Hematopoietic multipotent progenitor cell treated with erythropoietin and hydrocortisone succinate and interleukin-3 and kit ligand, for 17 days (in vitro differentiated cells): ENCODE data around the gene PIK3C2B.
A peak's percentile ranks its signal among the peaks of the same experiment; 100 is the strongest.
"Not testable (repeated sequence)": the region's sequence is repeated elsewhere in the genome, so short reads cannot be mapped to it uniquely, and the experiment has no call there.

ENCODE experiments used
- DNase-seq: peaks from one replicate; pipeline ENCODE4 v3.0.0-alpha.2; 2015; ENCODE audit warnings: low spot score

PIK3C2B gene, protein sequence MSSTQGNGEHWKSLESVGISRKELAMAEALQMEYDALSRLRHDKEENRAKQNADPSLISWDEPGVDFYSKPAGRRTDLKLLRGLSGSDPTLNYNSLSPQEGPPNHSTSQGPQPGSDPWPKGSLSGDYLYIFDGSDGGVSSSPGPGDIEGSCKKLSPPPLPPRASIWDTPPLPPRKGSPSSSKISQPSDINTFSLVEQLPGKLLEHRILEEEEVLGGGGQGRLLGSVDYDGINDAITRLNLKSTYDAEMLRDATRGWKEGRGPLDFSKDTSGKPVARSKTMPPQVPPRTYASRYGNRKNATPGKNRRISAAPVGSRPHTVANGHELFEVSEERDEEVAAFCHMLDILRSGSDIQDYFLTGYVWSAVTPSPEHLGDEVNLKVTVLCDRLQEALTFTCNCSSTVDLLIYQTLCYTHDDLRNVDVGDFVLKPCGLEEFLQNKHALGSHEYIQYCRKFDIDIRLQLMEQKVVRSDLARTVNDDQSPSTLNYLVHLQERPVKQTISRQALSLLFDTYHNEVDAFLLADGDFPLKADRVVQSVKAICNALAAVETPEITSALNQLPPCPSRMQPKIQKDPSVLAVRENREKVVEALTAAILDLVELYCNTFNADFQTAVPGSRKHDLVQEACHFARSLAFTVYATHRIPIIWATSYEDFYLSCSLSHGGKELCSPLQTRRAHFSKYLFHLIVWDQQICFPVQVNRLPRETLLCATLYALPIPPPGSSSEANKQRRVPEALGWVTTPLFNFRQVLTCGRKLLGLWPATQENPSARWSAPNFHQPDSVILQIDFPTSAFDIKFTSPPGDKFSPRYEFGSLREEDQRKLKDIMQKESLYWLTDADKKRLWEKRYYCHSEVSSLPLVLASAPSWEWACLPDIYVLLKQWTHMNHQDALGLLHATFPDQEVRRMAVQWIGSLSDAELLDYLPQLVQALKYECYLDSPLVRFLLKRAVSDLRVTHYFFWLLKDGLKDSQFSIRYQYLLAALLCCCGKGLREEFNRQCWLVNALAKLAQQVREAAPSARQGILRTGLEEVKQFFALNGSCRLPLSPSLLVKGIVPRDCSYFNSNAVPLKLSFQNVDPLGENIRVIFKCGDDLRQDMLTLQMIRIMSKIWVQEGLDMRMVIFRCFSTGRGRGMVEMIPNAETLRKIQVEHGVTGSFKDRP (N-terminal part only)

GRCh38 chr1:204494281-204495077 lies at the start of gene PIK3C2B:
PIK3C2B (minus strand) TSS chr1:204494805; CDS start chr1:204469802, 25,003 bp downstream.
- no peak for DNase-seq

GRCh38 chr1:204544321-204544720 lies 49.7 kb upstream of the PIK3C2B start:
- no peak for DNase-seq

GRCh38 chr1:204541626-204542025 lies 47.0 kb upstream of the PIK3C2B start:
- DNase-seq, result no peak

GRCh38 chr1:204532832-204533231 lies 38.2 kb upstream of the PIK3C2B start:
- no peak for DNase-seq

- no peak for DNase-seq
Measured at GRCh38 chr1:204530932-204531331, 36.3 kb upstream of the PIK3C2B start.

GRCh38 chr1:204529371-204529895 lies 34.8 kb upstream of the PIK3C2B start:
- DNase-seq, result no peak

DNA sequence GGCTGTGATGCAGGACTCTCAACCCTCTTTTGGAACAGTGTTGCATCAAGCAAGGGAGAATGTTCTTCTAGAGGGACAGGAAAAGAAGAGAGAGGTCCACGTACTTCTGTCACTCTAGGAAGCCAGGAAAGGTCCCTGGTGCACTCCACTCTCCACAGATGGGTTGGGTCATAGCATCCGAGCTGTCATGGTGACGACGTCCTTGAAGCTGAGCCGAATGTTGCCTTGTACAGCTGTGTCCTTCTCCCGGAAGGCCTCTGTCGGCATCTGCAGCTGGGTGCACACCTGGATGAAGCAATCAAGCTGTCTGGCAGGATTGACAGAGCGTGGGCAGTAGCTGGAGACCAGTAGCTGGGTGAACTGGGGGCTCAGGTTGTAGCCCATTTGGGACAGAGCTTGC lies 34.1 kb upstream of the PIK3C2B start:
- DNase-seq, result no peak

DNA sequence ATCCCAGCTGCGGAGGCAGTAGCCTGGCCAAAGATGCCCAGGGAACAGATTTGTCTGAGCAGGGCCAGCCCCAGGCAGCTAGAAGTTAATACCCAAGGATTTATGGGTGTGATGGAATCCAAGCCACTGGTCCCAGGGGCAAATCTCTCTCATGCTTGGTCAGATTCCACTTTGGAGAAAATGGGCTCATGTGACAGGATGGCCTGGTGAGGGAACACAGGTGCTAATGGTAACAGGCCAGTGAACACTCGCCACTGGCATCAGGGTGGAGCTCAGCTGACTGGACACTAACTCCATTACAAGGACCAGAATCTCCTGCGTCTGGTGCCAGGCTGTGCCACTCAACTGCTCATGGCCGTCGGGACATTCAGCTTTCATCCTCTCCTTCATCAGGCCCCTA lies 33.6 kb upstream of the PIK3C2B start:
- no peak for DNase-seq

DNA sequence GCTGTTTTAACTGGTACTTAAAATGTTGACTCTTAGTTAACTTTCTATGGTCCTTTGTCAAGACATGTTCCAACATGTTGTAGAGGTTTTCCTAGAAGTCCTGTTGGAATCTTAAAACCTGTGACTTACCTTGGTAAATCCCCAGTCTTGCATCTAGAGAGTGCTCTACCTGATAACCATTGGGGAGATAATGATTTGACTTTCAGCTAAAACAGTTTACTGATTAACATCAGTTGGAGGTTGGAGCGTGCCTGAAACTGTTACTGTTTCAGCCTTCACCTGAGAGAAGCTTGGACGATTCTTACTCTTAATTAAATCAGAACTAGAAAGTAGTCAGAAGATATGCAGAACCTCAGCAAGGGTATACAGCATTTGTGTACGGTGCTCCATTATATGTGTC lies 30.4 kb upstream of the PIK3C2B start:
- DNase-seq, result no peak

GRCh38 chr1:204523605-204524215 lies 29.1 kb upstream of the PIK3C2B start:
- DNase-seq, result no peak

DNA sequence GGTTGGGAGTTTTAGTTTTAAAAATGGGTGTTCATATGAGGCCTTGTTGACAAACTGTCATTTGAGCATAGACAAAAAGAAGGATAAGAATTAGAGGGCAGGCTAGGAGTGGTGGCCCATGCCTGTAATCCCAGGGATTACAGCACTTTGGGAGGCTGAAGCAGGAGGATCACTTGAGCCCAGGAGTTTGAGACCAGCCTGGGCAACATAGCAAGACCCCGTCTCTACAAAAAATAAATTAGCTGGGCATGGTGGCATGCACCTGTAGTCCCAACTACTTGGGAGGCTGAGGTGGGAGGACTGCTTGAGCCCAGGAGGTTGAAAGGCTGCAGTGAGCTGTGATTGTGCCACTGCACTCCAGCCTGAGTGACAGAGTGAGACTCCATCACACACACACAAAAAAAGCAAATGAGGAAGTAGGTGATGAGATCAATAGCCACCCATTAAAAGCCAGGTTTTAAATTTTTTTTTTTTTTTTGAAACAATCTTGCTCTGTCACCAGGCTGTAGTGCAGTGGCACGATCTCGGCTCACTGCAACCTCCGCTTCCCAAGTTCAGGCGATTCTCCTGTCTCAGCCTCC lies 27.4 kb upstream of the PIK3C2B start:
- not testable (repeated sequence) for DNase-seq

DNA sequence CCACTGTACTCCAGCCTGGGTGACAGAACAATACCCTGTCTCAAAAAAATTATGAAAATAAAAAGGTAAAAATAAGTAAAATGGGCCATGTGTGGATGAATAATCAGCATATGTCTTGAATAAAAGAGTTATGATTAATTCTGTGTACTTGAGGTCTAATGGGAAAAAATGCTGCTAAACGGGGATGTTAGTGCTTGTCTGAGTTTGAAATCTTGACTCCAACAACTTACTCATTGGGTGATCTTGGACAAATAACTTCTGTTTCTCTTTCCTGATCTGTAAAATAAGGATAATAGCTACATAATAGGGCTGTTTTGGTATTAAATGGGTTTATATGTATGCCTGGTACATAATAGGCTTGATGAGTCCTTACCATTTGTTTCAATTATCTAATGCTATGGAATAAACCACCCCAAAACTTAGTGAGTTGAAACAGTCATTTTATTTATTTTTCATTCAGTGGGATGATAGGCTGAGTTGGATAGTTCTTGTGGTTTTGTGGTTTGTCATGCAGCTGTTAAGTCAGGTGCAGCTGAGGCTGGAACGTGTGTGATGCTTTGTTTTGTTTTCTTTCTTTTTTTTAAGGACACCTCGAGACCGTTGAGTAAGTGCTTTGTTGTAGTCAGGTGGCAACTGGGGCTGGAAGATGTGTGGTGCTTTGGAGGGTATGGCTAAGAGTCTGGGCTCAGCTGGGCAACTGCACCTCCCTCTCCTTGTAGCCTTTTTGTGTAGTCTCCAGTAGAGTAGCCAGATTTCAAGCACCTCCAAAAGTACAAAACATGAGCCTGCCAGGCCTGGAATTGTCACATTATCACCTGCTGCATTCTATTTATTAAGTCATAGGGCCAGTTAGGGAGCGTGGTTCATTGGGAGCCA lies 26.5 kb upstream of the PIK3C2B start:
- no peak for DNase-seq

- DNase-seq, result not testable (repeated sequence)
Measured at GRCh38 chr1:204517382-204517781, 22.8 kb upstream of the PIK3C2B start.

- peak; percentile 94 for DNase-seq
Measured at GRCh38 chr1:204516180-204516879, 21.7 kb upstream of the PIK3C2B start, which contains the start of gene MDM4. MDM4 (plus strand) TSS chr1:204516406; CDS start chr1:204525519, 9,113 bp downstream.

- DNase-seq, result no peak
Measured at GRCh38 chr1:204514828-204515227, 20.2 kb upstream of the PIK3C2B start.

GRCh38 chr1:204513117-204513716 lies 18.6 kb upstream of the PIK3C2B start:
- no peak for DNase-seq

- DNase-seq, result no peak
Measured at GRCh38 chr1:204511366-204511765, 16.8 kb upstream of the PIK3C2B start.

DNA sequence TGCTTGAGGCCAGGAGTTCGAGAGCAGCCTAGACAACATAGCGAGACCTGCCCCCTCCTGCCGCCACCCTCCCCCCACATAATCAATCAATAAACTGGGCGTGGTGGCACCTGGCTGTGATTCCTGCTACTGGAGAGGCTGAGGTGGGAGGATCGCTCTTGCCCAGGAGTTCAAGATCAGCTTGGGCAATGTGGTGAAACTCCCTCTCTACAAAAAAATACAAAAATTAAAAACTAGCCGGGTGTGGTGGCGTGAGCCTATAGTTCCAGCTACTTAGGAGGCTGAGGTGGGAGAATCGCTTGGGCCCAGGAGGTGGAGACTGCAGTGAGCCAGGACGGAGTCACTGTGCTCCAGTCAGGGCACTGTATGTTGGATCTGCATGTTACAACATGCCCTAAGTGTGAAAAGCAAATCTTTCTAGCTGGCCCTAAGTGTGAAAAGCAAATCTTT lies 14.6 kb upstream of the PIK3C2B start:
- no peak for DNase-seq
